Sciatic nerve (tissue), 2 donors: ENCODE measurements around the gene TPPP. TPM values are rescaled to one million over a fixed set of nuclear protein-coding genes. Genes with fewer than 3 reads are reported as not detected.

Experiments
- ATAC-seq: fragments of 200-7000 bp; cut with Tn5 transposase; one replicate; pipeline ENCODE4 v1.9.1; 2020; ENCODE audit warnings: mild to moderate bottlenecking, moderate library complexity
- DNase-seq: peaks from one replicate; pipeline ENCODE4 v3.0.0-alpha.2; 2020; ENCODE audit warnings: low spot score
- intact Hi-C: fragments of 100-400 bp; cut with DNase I; formaldehyde crosslinking; loops from one replicate; pipeline ENCODE4 v1.14.2; 2022
- total RNA-seq: library from RNA; stranded (reverse); fragmentation: NEBNext Ultra II Directional; extraction: Animal tissue kit (Norgen Biotek cat#: 25700); gene quantifications from one replicate; pipeline ENCODE4 v1.2.1, GENCODE V29; 2021
- donor health status: DM: no; HTN: no; CAD: no.
- donor health status: DM: no; HTN: no; CAD: no.

TPPP gene
- total RNA-seq, 1 donor from 2014 or later: 3.4 TPM

GRCh38 chr5:622359-622758, 70.8 kb downstream of the TPPP start:
- peak; percentile 21 for DNase-seq
- no peak for ATAC-seq
- intact Hi-C loops: no loop called here

GRCh38 chr5:621341-621761, 71.8 kb downstream of the TPPP start:
- intact Hi-C loops: no loop called here
- DNase-seq (peak; percentile 45), ATAC-seq (no peak)

- DNase-seq (no peak), ATAC-seq (no peak)
Observed at GRCh38 chr5:620586-621180, 72.5 kb downstream of the TPPP start.

GRCh38 chr5:620152-620551, 73.0 kb downstream of the TPPP start:
- intact Hi-C loops: no loop called here
- DNase-seq (peak; percentile 51), ATAC-seq (no peak)

More at GRCh38 chr5:620586-621180, 72.5 kb downstream of the TPPP start:
- intact Hi-C loops: no loop called here

- DNase-seq (peak; percentile 48), ATAC-seq (no peak)
- intact Hi-C loops: loop anchor here (10.0 kb wide), 1 partner anchor 135 kb away; no protein-coding TSS in a partner anchor
Observed at GRCh38 chr5:619444-619843, 73.7 kb downstream of the TPPP start.

DNA sequence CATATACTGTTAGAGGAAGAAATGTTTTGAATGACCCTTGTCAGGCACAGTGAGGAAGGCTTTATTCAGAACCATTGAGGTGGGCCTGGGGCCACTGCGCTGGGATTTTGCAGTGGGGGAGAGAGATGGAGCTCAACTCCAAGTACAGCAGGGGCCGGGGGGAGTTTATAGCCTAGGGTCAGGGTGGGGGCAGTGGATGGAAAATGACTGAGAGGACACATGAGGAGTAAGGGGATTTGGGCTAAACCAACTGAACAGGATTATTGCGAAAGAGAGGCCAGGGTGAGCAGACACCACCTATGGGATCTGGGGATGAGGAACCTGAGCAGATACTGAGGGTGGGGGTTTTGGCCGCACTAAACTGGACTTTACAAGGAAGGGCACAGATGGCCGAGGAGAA, 74.7 kb downstream of the TPPP start:
- no peak for ATAC-seq
- intact Hi-C loops: loop anchor here (10.0 kb wide), 1 partner anchor 134 kb away; no protein-coding TSS in a partner anchor
- DNase-seq: no peak

DNA sequence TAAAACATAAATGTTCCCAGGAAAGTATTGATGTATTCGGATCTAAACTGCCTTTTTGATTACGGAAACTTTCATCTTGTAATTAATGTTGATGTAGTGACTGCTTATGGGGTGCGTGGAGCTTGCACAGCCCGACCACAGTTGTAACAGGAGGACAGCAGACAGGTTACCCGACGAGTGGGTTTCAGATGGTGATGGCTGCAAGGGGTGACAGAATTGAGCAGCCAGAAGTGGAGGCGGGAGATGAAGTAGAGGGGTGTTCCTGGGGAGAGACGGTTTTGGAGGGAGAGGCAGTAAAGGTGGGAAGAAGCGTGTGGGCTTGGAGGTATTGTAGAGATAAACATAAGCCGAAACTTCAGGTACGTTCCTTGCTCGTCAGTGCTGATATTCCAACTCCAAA, 75.3 kb downstream of the TPPP start:
- ATAC-seq: no peak
- intact Hi-C loops: loop anchor here (10.0 kb wide), 1 partner anchor 133 kb away; no protein-coding TSS in a partner anchor
- DNase-seq: no peak

DNA sequence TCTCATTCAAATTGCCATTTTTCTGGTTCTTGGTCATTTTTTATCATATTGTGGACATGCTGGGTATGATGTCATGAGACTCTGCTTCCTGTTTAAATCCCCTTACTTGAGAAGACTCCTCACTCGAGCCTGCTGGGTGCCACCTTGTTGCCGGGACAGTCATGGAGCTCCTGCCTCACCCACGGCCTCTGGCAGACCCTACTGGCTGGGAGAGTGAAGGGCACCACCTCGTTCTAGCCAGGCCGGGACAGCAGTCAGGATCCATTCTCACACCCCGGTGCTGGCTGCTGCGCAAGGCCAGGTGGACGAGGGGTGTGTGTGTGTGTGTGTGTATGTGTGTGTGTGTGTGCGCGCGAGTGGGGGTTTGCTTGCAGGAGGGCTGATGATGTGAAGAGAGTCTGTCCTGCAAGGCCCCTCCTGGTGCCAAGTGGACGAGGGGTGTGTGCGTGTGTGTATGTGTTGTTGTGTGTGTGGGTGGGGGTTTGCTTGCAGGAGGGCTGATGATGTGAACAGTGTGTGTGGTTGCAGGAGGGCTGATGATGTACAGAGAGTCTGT, 76.6 kb downstream of the TPPP start:
- intact Hi-C loops: loop anchor here (10.0 kb wide), 1 partner anchor 132 kb away; no protein-coding TSS in a partner anchor
- DNase-seq: peak; percentile 51

GRCh38 chr5:612498-613424, 80.4 kb downstream of the TPPP start:
- ATAC-seq: no peak
- intact Hi-C loops: loop anchor here (10.0 kb wide), 1 partner anchor 128 kb away; no protein-coding TSS in a partner anchor
- DNase-seq: no peak

More for the DNA sequence above, 76.6 kb downstream of the TPPP start:
- ATAC-seq: no peak

- DNase-seq: peak; percentile 95
- intact Hi-C loops: loop anchor here (10.0 kb wide), 1 partner anchor 127 kb away; no protein-coding TSS in a partner anchor
- ATAC-seq: peak; percentile 98
Observed at GRCh38 chr5:611731-612486, 81.2 kb downstream of the TPPP start, which contains the start of gene CEP72. TSS of gene CEP72 (plus strand) at chr5:612340. CDS start at chr5:612362, 22 bp downstream.

GRCh38 chr5:610744-611730, 82.1 kb downstream of the TPPP start:
- ATAC-seq (no peak), DNase-seq (no peak)
- intact Hi-C loops: loop anchor here (10.0 kb wide), 1 partner anchor 126 kb away; no protein-coding TSS in a partner anchor

- no peak for ATAC-seq
- no peak for DNase-seq
- intact Hi-C loops: loop anchor here (10.0 kb wide), 1 partner anchor 125 kb away; no protein-coding TSS in a partner anchor
Observed at GRCh38 chr5:610011-610743, 83.0 kb downstream of the TPPP start.

Other genes with a start within 250 kb of the TPPP start
- gene SLC9A3, start 168.9 kb downstream of the TPPP start, total RNA-seq: 12.3 TPM
- gene CEP72, start 81.0 kb downstream of the TPPP start, total RNA-seq: 7.5 TPM
- gene ZDHHC11B, start 91.4 kb upstream of the TPPP start, total RNA-seq: 1.9 TPM
- 4.9 TPM for gene ZDHHC11, start 157.6 kb upstream of the TPPP start, total RNA-seq
- gene BRD9, start 199.4 kb upstream of the TPPP start, total RNA-seq: 38.5 TPM
- gene TRIP13, start 199.5 kb upstream of the TPPP start, total RNA-seq: 0.89 TPM